Astrocyte (in vitro differentiated cells and primary cell): ENCODE measurements around the gene PRR36. TPM values are rescaled to one million over a fixed set of nuclear protein-coding genes. Genes with fewer than 3 reads are reported as not detected.

Source experiments
- DNase-seq: peaks from one replicate; pipeline ENCODE4 v3.0.0-alpha.2; 2010; ENCODE audit warnings: low read depth
- FAIRE-seq: peaks from 2 replicates; lab custom pipeline; 2011; peaks lifted over from hg19 to GRCh38; lab: Jason Lieb, UNC
- H2AFZ ChIP-seq: 2 replicates; pipeline ENCODE4 v1.6.0; 2012; ENCODE audit warnings: low read depth, low read length, inconsistent platforms
- H3K27ac ChIP-seq: 2 replicates; pipeline ENCODE4 v1.5.1; 2011; ENCODE audit warnings: low read depth, low read length, inconsistent platforms
- H3K27me3 ChIP-seq: 2 replicates; pipeline ENCODE4 v1.6.0; 2011; ENCODE audit warnings: low read length, inconsistent platforms; ENCODE audit not compliant: insufficient read depth
- H3K36me3 ChIP-seq: 2 replicates; pipeline ENCODE4 v1.5.1; 2011; ENCODE audit warnings: low read length, inconsistent platforms; ENCODE audit not compliant: insufficient read depth
- H3K4me1 ChIP-seq: 2 replicates; pipeline ENCODE4 v1.5.1; 2011; ENCODE audit warnings: low read length, inconsistent platforms; ENCODE audit not compliant: insufficient read depth
- H3K4me2 ChIP-seq: 2 replicates; pipeline ENCODE4 v1.6.0; 2012; ENCODE audit warnings: low read length, inconsistent platforms
- H3K4me3 ChIP-seq: 2 replicates; pipeline ENCODE4 v1.5.1; 2011; ENCODE audit warnings: low read depth, mild to moderate bottlenecking, low read length, inconsistent platforms; ENCODE audit not compliant: insufficient read depth
- H3K79me2 ChIP-seq: 2 replicates; pipeline ENCODE4 v1.6.0; 2012; ENCODE audit warnings: mild to moderate bottlenecking, low read length, inconsistent platforms; ENCODE audit not compliant: insufficient read depth
- H3K9ac ChIP-seq: 2 replicates; pipeline ENCODE4 v1.6.0; 2012; ENCODE audit warnings: mild to moderate bottlenecking, low read length, inconsistent platforms
- H3K9me3 ChIP-seq: 2 replicates; pipeline ENCODE4 v1.5.1; 2012; ENCODE audit warnings: low read depth, mild to moderate bottlenecking, low read length, inconsistent platforms; ENCODE audit not compliant: insufficient read depth
- H4K20me1 ChIP-seq: 2 replicates; pipeline ENCODE4 v1.6.0; 2012; ENCODE audit warnings: low read length, inconsistent platforms; ENCODE audit not compliant: insufficient read depth
- H3K27ac Mint-ChIP-seq: one replicate; pipeline ENCODE4 v1.8.0; 2021; ENCODE audit warnings: mild to moderate bottlenecking, mixed read lengths; ENCODE audit not compliant: unreplicated experiment
- H3K27me3 Mint-ChIP-seq: one replicate; pipeline ENCODE4 v1.8.0; 2021; ENCODE audit warnings: low read depth, mixed read lengths; ENCODE audit not compliant: unreplicated experiment
- H3K36me3 Mint-ChIP-seq: one replicate; pipeline ENCODE4 v1.8.0; 2021; ENCODE audit warnings: low read depth, mixed read lengths; ENCODE audit not compliant: unreplicated experiment
- H3K4me1 Mint-ChIP-seq: one replicate; pipeline ENCODE4 v1.8.0; 2021; ENCODE audit warnings: low read depth, mixed read lengths; ENCODE audit not compliant: unreplicated experiment
- H3K4me3 Mint-ChIP-seq: one replicate; pipeline ENCODE4 v1.8.0; 2021; ENCODE audit warnings: mild to moderate bottlenecking, moderate library complexity, mixed read lengths; ENCODE audit not compliant: unreplicated experiment
- H3K9me3 Mint-ChIP-seq: one replicate; pipeline ENCODE4 v1.8.0; 2021; ENCODE audit warnings: mild to moderate bottlenecking, mixed read lengths; ENCODE audit not compliant: unreplicated experiment
- EZH2 ChIP-seq: IDR thresholded peaks from 2 replicates; pipeline ENCODE4 v1.6.1; 2012; ENCODE audit warnings: mild to moderate bottlenecking, low read length, inconsistent platforms; ENCODE audit not compliant: insufficient read depth
- total RNA-seq: library from RNA; stranded (reverse); gene quantifications from 2 replicates; pipeline ENCODE4 v1.2.1, GENCODE V29; 2021
- TF ChIP-seq, protein P1 (sequence below): IDR thresholded peaks from 2 replicates; pipeline ENCODE4 v1.5.1; 2011; ENCODE audit warnings: low read depth, mild to moderate bottlenecking, inconsistent platforms, low read length, moderate library complexity; ENCODE audit not compliant: insufficient read depth

PRR36 gene
- total RNA-seq, 1 donor from 2014 or later = 1.3 TPM

GRCh38 chr19:7855426-7856108 lies 18.6 kb downstream of the PRR36 start:
- H3K27ac ChIP-seq = no peak overlapping the region
- Mint-ChIP-seq H3K9me3 (no peaks in the 10 kb centered on the region), H3K36me3 (no peaks in the 10 kb centered on the region), H3K4me3 (no peak overlapping the region), H3K4me1 (peaks cover 4% of the 10 kb centered on the region), H3K27ac (no peak overlapping the region), H3K27me3 (peaks cover 6% of the 10 kb centered on the region)
- H3K4me3 ChIP-seq = no peak overlapping the region
- H3K27me3 ChIP-seq = no peaks in the 10 kb centered on the region
- H4K20me1 ChIP-seq = peaks cover 6% of the 10 kb centered on the region
- H3K4me2 ChIP-seq = no peak overlapping the region
- H3K36me3 ChIP-seq = no peaks in the 10 kb centered on the region
- H3K4me1 ChIP-seq = no peaks in the 10 kb centered on the region
- DNase-seq (no peak), FAIRE-seq (no peak)
- no peaks in the 10 kb centered on the region for H3K79me2 ChIP-seq
- TF ChIP-seq, protein P1, sequence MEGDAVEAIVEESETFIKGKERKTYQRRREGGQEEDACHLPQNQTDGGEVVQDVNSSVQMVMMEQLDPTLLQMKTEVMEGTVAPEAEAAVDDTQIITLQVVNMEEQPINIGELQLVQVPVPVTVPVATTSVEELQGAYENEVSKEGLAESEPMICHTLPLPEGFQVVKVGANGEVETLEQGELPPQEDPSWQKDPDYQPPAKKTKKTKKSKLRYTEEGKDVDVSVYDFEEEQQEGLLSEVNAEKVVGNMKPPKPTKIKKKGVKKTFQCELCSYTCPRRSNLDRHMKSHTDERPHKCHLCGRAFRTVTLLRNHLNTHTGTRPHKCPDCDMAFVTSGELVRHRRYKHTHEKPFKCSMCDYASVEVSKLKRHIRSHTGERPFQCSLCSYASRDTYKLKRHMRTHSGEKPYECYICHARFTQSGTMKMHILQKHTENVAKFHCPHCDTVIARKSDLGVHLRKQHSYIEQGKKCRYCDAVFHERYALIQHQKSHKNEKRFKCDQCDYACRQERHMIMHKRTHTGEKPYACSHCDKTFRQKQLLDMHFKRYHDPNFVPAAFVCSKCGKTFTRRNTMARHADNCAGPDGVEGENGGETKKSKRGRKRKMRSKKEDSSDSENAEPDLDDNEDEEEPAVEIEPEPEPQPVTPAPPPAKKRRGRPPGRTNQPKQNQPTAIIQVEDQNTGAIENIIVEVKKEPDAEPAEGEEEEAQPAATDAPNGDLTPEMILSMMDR = no peak
- TF ChIP-seq EZH2 = no peak
- no peak overlapping the region for H3K9ac ChIP-seq
- no peak overlapping the region for H2AFZ ChIP-seq
- H3K9me3 ChIP-seq = no peaks in the 10 kb centered on the region

DNA sequence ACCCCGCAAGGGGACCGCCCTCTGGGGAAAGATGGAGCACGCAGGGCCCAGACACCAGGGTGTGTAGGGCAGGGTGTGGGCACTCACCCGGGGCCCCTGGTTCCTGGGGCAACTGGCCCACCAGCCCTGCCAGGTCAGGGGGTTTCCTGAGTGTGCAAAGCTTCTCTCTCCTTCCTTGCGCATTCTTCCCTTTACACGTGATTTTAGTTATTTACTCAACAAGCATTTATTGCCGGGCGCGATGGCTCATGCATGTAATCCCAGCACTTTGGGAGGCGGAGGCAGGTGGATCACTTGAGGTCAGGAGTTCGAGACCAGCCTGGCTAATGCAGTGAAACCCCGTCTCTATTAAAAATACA lies 20.4 kb downstream of the PRR36 start:
- Histone ChIP-seq H3K4me3 (no peak overlapping the region), H3K79me2 (no peaks in the 10 kb centered on the region), H3K27ac (no peak overlapping the region), H3K36me3 (no peaks in the 10 kb centered on the region), H3K9me3 (no peaks in the 10 kb centered on the region), H3K9ac (no peak overlapping the region), H3K4me2 (peak overlapping the region; percentile 11), H3K4me1 (no peaks in the 10 kb centered on the region), H3K27me3 (no peaks in the 10 kb centered on the region), H2AFZ (no peak overlapping the region), H4K20me1 (peaks cover 6% of the 10 kb centered on the region)
- H3K4me3 Mint-ChIP-seq = no peak overlapping the region
- FAIRE-seq = no peak
- no peak for TF ChIP-seq EZH2
- TF ChIP-seq, protein P1 = no peak
- no peaks in the 10 kb centered on the region for H3K9me3 Mint-ChIP-seq
- peaks cover 4% of the 10 kb centered on the region for H3K4me1 Mint-ChIP-seq
- H3K27ac Mint-ChIP-seq = no peak overlapping the region
- no peaks in the 10 kb centered on the region for H3K36me3 Mint-ChIP-seq
- no peak for DNase-seq
- H3K27me3 Mint-ChIP-seq = peaks cover 6% of the 10 kb centered on the region
